GM18505 (cell line): Measurements from ENCODE around the gene RFX3.
"Not testable (repeated sequence)": the region's sequence is repeated elsewhere in the genome, so short reads cannot be mapped to it uniquely, and the experiment has no call there.

Experiments
- ATAC-seq: cut with Tn5 transposase; IDR thresholded peaks from one replicate; pipeline ENCODE4 v1.9.1; 2021; ENCODE audit not compliant: unreplicated experiment
- POLR2A ChIP-seq: IDR thresholded peaks from 4 replicates; pipeline ENCODE4 v1.6.1; 2011; ENCODE audit warnings: borderline replicate concordance; ENCODE audit not compliant: insufficient read depth, insufficient read length; ENCODE audit errors: extremely low read depth

Gene RFX3

GRCh38 chr9:3330792-3331420 is 194.9 kb downstream of the RFX3 start:
- TF ChIP-seq POLR2A, result no peak
- ATAC-seq, result no peak

- no peak for TF ChIP-seq POLR2A
- no peak for ATAC-seq
These were observed 196.4 kb downstream of the RFX3 start for GRCh38 chr9:3329361-3329760.

GRCh38 chr9:3323714-3324113 is 202.1 kb downstream of the RFX3 start:
- TF ChIP-seq POLR2A, result no peak
- no peak for ATAC-seq

DNA sequence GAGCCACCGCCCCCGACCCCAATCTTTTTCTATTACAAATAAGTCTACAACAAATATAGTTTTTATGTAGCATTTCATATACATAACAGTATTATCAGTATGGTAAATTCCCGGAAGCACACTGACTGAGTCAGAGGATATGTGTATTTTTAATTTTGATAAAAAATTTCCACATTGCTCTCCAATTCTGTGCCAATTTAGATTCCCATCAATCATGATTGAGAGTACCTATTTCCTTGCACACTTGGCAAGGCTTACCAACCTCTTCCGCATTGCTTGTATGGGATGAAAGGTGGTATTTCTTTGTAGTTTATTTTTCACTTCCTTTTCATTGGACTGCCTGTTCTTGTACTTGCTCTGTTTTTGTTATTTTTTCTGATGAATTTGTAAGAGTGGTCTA is 204.6 kb downstream of the RFX3 start:
- ATAC-seq, result no peak
- TF ChIP-seq POLR2A, result no peak

DNA sequence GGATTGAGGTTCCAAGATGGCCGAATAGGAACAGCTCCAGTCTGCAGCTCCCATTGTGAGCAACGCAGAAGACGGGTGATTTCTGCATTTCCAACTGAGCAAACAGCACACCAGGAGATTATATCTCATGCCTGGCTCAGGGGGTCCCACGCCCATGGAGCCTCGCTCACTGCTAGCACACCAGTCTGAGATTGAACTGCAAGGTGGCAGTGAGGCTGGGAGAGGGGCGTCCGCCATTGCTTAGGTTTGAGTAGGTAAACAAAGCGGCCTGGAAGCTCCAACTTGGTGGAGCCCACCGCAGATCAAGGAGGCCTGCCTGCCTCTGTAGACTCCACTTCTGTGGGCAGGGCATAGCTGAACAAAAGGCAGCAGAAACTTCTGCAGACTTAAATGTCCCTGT is 213.2 kb downstream of the RFX3 start:
- not testable (repeated sequence) for ATAC-seq

- TF ChIP-seq POLR2A, result no peak
- no peak for ATAC-seq
These were observed 217.2 kb downstream of the RFX3 start for GRCh38 chr9:3308609-3309008.

GRCh38 chr9:3304388-3304787 is 221.4 kb downstream of the RFX3 start:
- ATAC-seq, result not testable (repeated sequence)

DNA sequence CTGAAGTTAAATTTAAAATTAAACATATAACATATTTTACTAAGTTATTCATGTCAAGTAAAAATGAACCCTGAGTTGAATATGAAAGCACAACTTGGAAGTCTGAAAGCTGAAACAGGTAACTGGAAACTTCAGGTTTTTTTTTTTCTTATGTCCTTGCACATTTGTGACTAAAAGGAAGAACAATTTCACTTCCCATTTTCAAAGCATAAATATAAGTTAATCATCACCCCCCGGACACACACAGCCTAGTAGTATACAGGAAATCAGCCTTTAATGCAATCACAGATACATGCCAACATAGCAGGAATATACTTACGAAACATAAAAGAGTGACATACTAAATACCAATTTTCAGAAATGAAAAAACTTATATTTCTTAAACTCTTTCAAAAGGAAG is 225.9 kb downstream of the RFX3 start:
- no peak for TF ChIP-seq POLR2A
- ATAC-seq, result peak; percentile 95

DNA sequence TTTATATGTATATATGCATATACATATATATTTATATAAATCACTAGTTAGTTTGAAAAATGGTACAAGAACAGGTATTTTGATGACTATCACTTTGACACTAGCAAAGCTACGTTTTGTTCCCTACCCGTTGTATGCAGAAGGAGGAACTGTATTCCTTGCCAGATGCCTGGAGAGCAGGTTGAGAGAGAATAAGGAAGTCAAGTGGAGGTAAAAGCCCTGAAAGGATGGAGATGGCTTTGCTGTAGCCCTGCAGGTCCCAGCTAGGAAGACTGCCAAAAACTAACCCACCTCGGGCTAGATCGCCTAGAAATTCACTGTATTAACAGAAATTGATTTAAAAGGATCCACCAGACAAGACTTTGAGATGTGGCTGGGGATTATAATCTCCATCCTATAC is 229.3 kb downstream of the RFX3 start:
- no peak for TF ChIP-seq POLR2A
- no peak for ATAC-seq

DNA sequence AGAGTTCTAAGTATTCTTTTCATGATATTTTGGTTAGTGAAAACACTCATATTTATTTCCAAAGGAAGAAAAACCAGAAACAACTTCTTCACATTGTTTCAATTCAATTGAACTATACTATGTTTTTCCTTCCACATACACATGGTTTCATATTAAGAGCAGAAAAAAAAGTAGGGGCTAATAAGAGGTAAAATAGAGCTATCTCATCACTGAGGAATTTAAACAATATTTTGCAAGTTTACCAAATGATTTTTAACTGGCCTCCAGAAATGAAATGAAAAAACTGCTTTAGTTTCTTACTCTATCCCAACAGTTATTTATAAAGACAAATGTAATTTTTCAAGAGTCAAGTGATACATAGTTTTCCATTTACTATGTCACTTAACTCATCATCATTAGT is 233.5 kb downstream of the RFX3 start:
- ATAC-seq, result no peak
- TF ChIP-seq POLR2A, result no peak

- ATAC-seq, result no peak
- no peak for TF ChIP-seq POLR2A
These were observed 235.5 kb downstream of the RFX3 start for GRCh38 chr9:3290231-3290840.

DNA sequence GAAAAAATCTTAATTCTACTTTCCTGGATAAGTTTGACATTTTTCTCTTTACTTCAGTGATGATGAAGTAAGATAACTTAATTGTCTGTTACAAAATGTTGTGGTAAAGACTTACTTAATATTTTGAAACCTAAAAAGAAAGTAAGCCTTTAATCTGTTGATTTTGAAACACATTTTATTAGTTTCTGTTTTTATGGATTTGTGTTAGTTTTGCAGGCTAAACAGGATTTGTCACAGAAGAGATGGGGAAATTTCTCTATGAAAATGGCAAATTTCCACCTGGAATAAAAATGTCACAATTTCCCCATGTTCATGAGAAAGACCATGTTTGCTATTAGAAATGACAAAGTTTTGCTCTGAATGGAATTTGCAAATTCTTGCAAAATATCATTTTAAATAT is 237.1 kb downstream of the RFX3 start:
- no peak for ATAC-seq
- no peak for TF ChIP-seq POLR2A

GRCh38 chr9:3285365-3286161 is 240.2 kb downstream of the RFX3 start:
- TF ChIP-seq POLR2A, result no peak
- ATAC-seq, result no peak

- ATAC-seq, result no peak
- TF ChIP-seq POLR2A, result no peak
These were observed 243.4 kb downstream of the RFX3 start for GRCh38 chr9:3282365-3282764.
